Transverse colon (tissue), 4 donors: Measurements from ENCODE around the gene ZC3H4. TPM values are rescaled to one million over a fixed set of nuclear protein-coding genes. Genes with fewer than 3 reads are reported as not detected.
"Not testable (repeated sequence)": the region's sequence is repeated elsewhere in the genome, so short reads cannot be mapped to it uniquely, and the experiment has no call there.

Experiments
- DNase-seq: peaks from one replicate; pipeline ENCODE4 v3.0.0-alpha.2; 2019
- H3K27ac ChIP-seq, 4 donors: fragments of 200-600 bp; sonication (generic); 2 replicates each; pipeline ENCODE4 v1.5.1; 2016 to 2018; ENCODE audit warnings: inconsistent platforms in 4 of 4
- H3K27me3 ChIP-seq: fragments of 200-600 bp; sonication (generic); 2 replicates; pipeline ENCODE4 v1.5.1; 2017; ENCODE audit warnings: inconsistent platforms
- H3K36me3 ChIP-seq, 4 donors: fragments of 200-600 bp; sonication (generic); 2 replicates each; pipeline ENCODE4 v1.5.1; 2017 to 2019; ENCODE audit warnings: inconsistent platforms in 4 of 4
- H3K4me1 ChIP-seq, 4 donors: fragments of 200-600 bp; sonication (generic); 2 replicates each; pipeline ENCODE4 v1.5.1; 2017 to 2020; ENCODE audit warnings: inconsistent platforms in 4 of 4
- H3K4me3 ChIP-seq, 4 donors: fragments of 200-600 bp; sonication (generic); 1 replicate in 1 of 4; 2 replicates in 3 of 4; pipeline versions ENCODE4 v1.5.1 to v1.6.1; 2017 to 2019; ENCODE audit warnings: inconsistent platforms in 4 of 4
- H3K9me3 ChIP-seq, 2 donors: fragments of 200-600 bp; sonication (generic); 2 replicates each; pipeline ENCODE4 v1.5.1; 2017 to 2019; ENCODE audit warnings: inconsistent platforms in 2 of 2
- CTCF ChIP-seq, 5 experiments: fragments of 200-600 bp in 3 of 5; fragments of 450-650 bp in 2 of 5; sonication (generic) in 3 of 5; IDR thresholded peaks; 1 replicate in 2 of 5; 2 replicates in 3 of 5; pipeline ENCODE4 v1.5.1; 2016 to 2017; ENCODE audit warnings: antibody characterized with exemption in 5 of 5, inconsistent platforms in 3 of 5, mild to moderate bottlenecking in 2 of 5, moderate library complexity in 1 of 5
- EP300 ChIP-seq: sonication (generic); formaldehyde crosslinking; IDR thresholded peaks from one replicate; pipeline ENCODE4 v1.6.1; 2017; ENCODE audit warnings: antibody characterized with exemption, low read depth
- POLR2A ChIP-seq: fragments of 450-650 bp; IDR thresholded peaks from one replicate; pipeline ENCODE4 v1.6.1; 2016; ENCODE audit warnings: antibody characterized with exemption, mild to moderate bottlenecking, moderate library complexity
- POLR2AphosphoS5 ChIP-seq, 3 donors: sonication (generic); formaldehyde crosslinking; IDR thresholded peaks; one replicate each; pipeline ENCODE4 v1.6.1; 2016; ENCODE audit warnings: antibody characterized with exemption in 3 of 3
- WGBS, 2 donors: methylation state at CpG; one replicate each; pipeline ENCODE4 v1.1.5; 2018; ENCODE audit warnings: low coverage in 1 of 2; 5-methylcytosine and 5-hydroxymethylcytosine counted together
- in situ Hi-C, 4 donors: fragments of 200-750 bp; cut with MboI; loops; one replicate each; pipeline versions ENCODE4 v1.15.0 to v1.15.1; 2017; ENCODE audit warnings: low sequenced_read_pairs in 3 of 4, low pct_ligation_motif_present in 1 of 4, low pct_unique_long_range_greater_than_20kb in 1 of 4
- intact Hi-C: fragments of 100-400 bp; cut with DNase I; formaldehyde crosslinking; loops from one replicate; pipeline ENCODE4 v1.15.1; 2023; ENCODE audit warnings: low total_unique reads
- total RNA-seq, 4 donors: library from RNA; depleted of rRNA; stranded (reverse); fragments of >200 nt; gene quantifications; one replicate each; pipeline ENCODE4 v1.1.0, GENCODE V29; 2016

ZC3H4 gene
- total RNA-seq, 4 donors from 2014 or later: 25.4 to 32.2 (median 28.0) TPM

GRCh38 chr19:47142779-47143178 is 29.2 kb upstream of the ZC3H4 start:
- Histone ChIP-seq H3K4me1 (peaks cover 0 to 23% (median 6%) of the 10 kb centered on the region in 4 donors), H3K4me3 (no peak overlapping the region), H3K27me3 (no peaks in the 10 kb centered on the region), H3K36me3 (peaks cover 0 to 18% (median 7%) of the 10 kb centered on the region in 4 donors), H3K9me3 (no peaks in the 10 kb centered on the region), H3K27ac (peak overlapping the region; percentile 54 to 70 (median 64))
- in situ Hi-C loops (loop anchor here in 1 of 4 donors (10.0 kb wide), 2 partner anchors 52 to 102 kb away; no protein-coding TSS in a partner anchor), intact Hi-C loops (no loop called here)
- no peak for TF ChIP-seq POLR2AphosphoS5 (IDR thresholded peaks at IDR 0.05)
- TF ChIP-seq EP300: no peak
- TF ChIP-seq POLR2A: no peak
- WGBS, 2 donors: 81 to 100% methylated on average over 1 to 5 of the region's 5 CpGs
- DNase-seq: no peak

- peak overlapping the region; percentile 54 to 70 (median 64) for H3K27ac ChIP-seq
- H3K36me3 ChIP-seq: peaks cover 0 to 18% (median 7%) of the 10 kb centered on the region in 4 donors
- no peak for TF ChIP-seq POLR2AphosphoS5 (IDR thresholded peaks at IDR 0.05)
- TF ChIP-seq POLR2A: no peak
- no peak for TF ChIP-seq CTCF (IDR thresholded peaks at IDR 0.05)
- TF ChIP-seq EP300: no peak
- DNase-seq: no peak
- in situ Hi-C loops: loop anchor here in 1 of 4 donors (10.0 kb wide), 2 partner anchors 53 to 103 kb away; no protein-coding TSS in a partner anchor
- no peaks in the 10 kb centered on the region for H3K9me3 ChIP-seq
- intact Hi-C loops: no loop called here
- H3K27me3 ChIP-seq: no peaks in the 10 kb centered on the region
- no peak overlapping the region for H3K4me3 ChIP-seq
- H3K4me1 ChIP-seq: peaks cover 0 to 23% (median 6%) of the 10 kb centered on the region in 4 donors
These were observed 28.1 kb upstream of the ZC3H4 start for GRCh38 chr19:47141695-47142094.

DNA sequence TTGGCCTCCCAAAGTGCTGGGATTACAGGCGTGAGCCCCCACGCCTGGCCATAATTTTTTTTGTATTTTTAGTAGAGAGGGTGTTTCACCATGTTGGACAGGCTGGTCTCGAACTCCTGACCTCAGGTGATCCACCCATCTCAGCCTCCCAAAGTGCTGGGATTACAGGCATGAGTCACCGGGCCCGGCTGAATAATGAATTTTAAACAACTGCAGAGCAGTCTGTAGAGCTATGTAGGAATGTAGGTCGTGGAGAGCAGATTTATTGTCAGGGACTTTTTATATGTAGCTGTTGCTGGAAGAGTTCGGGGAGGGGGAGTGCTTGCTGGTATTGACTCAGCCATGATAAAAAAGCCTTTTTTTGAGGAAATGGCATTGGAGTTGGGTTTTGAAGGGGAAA is 27.7 kb upstream of the ZC3H4 start:
- WGBS, 2 donors: 54 to 56% methylated on average over 2 to 7 of the region's 7 CpGs
- H3K27ac ChIP-seq: peak overlapping the region; percentile 54 to 70 (median 64)
- in situ Hi-C loops: loop anchor here in 1 of 4 donors (10.0 kb wide), 2 partner anchors 54 to 104 kb away; no protein-coding TSS in a partner anchor

GRCh38 chr19:47135156-47135555 is 21.6 kb upstream of the ZC3H4 start:
- Histone ChIP-seq H3K9me3 (no peaks in the 10 kb centered on the region), H3K36me3 (no peaks in the 10 kb centered on the region), H3K4me3 (no peak overlapping the region), H3K4me1 (peaks cover 0 to 41% (median 17%) of the 10 kb centered on the region in 4 donors), H3K27me3 (no peaks in the 10 kb centered on the region), H3K27ac (no peak overlapping the region)
- WGBS, 2 donors: 87% methylated on average over 3 of the region's 3 CpGs
- DNase-seq: no peak
- intact Hi-C loops: no loop called here
- TF ChIP-seq POLR2AphosphoS5 (IDR thresholded peaks at IDR 0.05) (no peak), EP300 (no peak), POLR2A (no peak)
- in situ Hi-C loops: no loop called here

More for the DNA sequence above, 27.7 kb upstream of the ZC3H4 start:
- H3K4me3 ChIP-seq, H3K27me3 ChIP-seq, intact Hi-C loops, H3K9me3 ChIP-seq: not testable (repeated sequence)
- peaks cover 0 to 18% (median 6%) of the 10 kb centered on the region in 4 donors for H3K36me3 ChIP-seq
- DNase-seq: peak; percentile 11
- peaks cover 0 to 26% (median 6%) of the 10 kb centered on the region in 4 donors for H3K4me1 ChIP-seq

DNA sequence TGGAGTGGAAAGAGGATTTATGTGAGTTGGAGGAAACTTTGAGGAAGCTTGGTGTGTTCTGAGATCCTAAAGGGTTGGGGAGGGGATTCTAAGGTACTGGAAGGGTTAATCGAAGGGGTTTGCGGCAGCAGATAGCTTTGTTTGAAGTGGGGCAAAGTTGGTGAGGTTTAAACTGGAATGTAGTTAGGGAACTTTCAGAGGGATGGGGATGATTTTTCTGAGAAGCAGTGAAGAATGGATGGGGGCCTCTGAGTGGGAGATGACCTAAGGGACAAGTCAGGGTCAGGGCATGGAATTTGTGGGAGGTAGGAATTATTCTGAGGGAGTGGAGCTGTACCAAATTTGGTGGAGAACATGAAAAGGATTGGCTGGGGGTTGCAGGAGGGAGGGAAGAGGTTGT is 21.0 kb upstream of the ZC3H4 start:
- DNase-seq: no peak
- H3K36me3 ChIP-seq: no peaks in the 10 kb centered on the region
- H3K27ac ChIP-seq: no peak overlapping the region
- no peak overlapping the region for H3K4me3 ChIP-seq
- in situ Hi-C loops (no loop called here), intact Hi-C loops (no loop called here)
- H3K4me1 ChIP-seq: peaks cover 0 to 42% (median 17%) of the 10 kb centered on the region in 4 donors
- no peaks in the 10 kb centered on the region for H3K9me3 ChIP-seq
- no peaks in the 10 kb centered on the region for H3K27me3 ChIP-seq
- whole genome bisulfite sequencing, 2 donors: 45 to 67% methylated on average over 2 of the region's 2 CpGs
- no peak for TF ChIP-seq EP300
- no peak for TF ChIP-seq CTCF (IDR thresholded peaks at IDR 0.05)
- no peak for TF ChIP-seq POLR2AphosphoS5 (IDR thresholded peaks at IDR 0.05)
- TF ChIP-seq POLR2A: no peak
